GM23248 (cell line): ENCODE results near the gene FRMPD4. TPM values are rescaled to one million over a fixed set of nuclear protein-coding genes. Genes with fewer than 3 reads are reported as not detected.

Source experiments
- DNase-seq: peaks from one replicate; pipeline ENCODE4 v3.0.0-alpha.2; 2015
- H2AFZ ChIP-seq: fragments of 200-600 bp; sonication (generic); 2 replicates; pipeline ENCODE4 v1.6.1; 2016; ENCODE audit warnings: antibody characterized with exemption
- H3F3A ChIP-seq: fragments of 200-600 bp; sonication (generic); 2 replicates; pipeline ENCODE4 v1.6.1; 2016; ENCODE audit warnings: mild to moderate bottlenecking, antibody characterized with exemption, mixed run types; ENCODE audit not compliant: insufficient read depth
- H3K27ac ChIP-seq: fragments of 200-600 bp; sonication (generic); 2 replicates; pipeline ENCODE4 v1.5.1; 2016; ENCODE audit warnings: mild to moderate bottlenecking
- H3K27me3 ChIP-seq: fragments of 200-600 bp; sonication (generic); replicated peaks from 2 replicates; pipeline ENCODE4 v1.6.1; 2016; ENCODE audit warnings: mild to moderate bottlenecking; ENCODE audit not compliant: insufficient read depth
- H3K36me3 ChIP-seq: fragments of 200-600 bp; sonication (generic); 2 replicates; pipeline ENCODE4 v1.6.1; 2016; ENCODE audit warnings: low read depth, mild to moderate bottlenecking
- H3K4me1 ChIP-seq: fragments of 200-600 bp; sonication (generic); 2 replicates; pipeline ENCODE4 v1.6.1; 2016; ENCODE audit warnings: mild to moderate bottlenecking; ENCODE audit not compliant: insufficient read depth
- H3K4me2 ChIP-seq: fragments of 200-600 bp; sonication (generic); one replicate; pipeline ENCODE4 v1.6.1; 2016; ENCODE audit warnings: mild to moderate bottlenecking; ENCODE audit not compliant: unreplicated experiment
- H3K4me3 ChIP-seq: fragments of 200-600 bp; sonication (generic); 2 replicates; pipeline ENCODE4 v1.5.1; 2016; ENCODE audit warnings: mild to moderate bottlenecking
- H3K79me2 ChIP-seq: fragments of 200-600 bp; sonication (generic); 2 replicates; pipeline ENCODE4 v1.6.1; 2016; ENCODE audit warnings: mild to moderate bottlenecking; ENCODE audit not compliant: insufficient read depth
- H3K9ac ChIP-seq: fragments of 200-600 bp; sonication (generic); 2 replicates; pipeline ENCODE4 v1.6.1; 2016; ENCODE audit warnings: mild to moderate bottlenecking
- H3K9me2 ChIP-seq: fragments of 200-600 bp; sonication (generic); 2 replicates; pipeline ENCODE4 v1.6.1; 2016; ENCODE audit warnings: mixed run types, mild to moderate bottlenecking, moderate library complexity; ENCODE audit not compliant: insufficient read depth
- H3K9me3 ChIP-seq: fragments of 200-600 bp; sonication (generic); one replicate; pipeline ENCODE4 v1.6.1; 2017; ENCODE audit warnings: low read depth
- H4K20me1 ChIP-seq: fragments of 200-600 bp; sonication (generic); 2 replicates; pipeline ENCODE4 v1.6.0; 2016; ENCODE audit not compliant: insufficient read depth
- EZH2 ChIP-seq: fragments of 200-600 bp; sonication (generic); IDR thresholded peaks from 2 replicates; pipeline ENCODE4 v1.6.1; 2018; ENCODE audit warnings: antibody characterized with exemption, mild to moderate bottlenecking; ENCODE audit not compliant: insufficient read depth, poor library complexity, severe bottlenecking
- EZH2phosphoT487 ChIP-seq: fragments of 200-600 bp; sonication (generic); IDR thresholded peaks from 2 replicates; pipeline ENCODE4 v1.6.1; 2018; ENCODE audit warnings: antibody characterized with exemption, moderate library complexity, mild to moderate bottlenecking, low read depth; ENCODE audit not compliant: insufficient read depth
- WGBS, 2 experiments: methylation state at CpG; one replicate each; pipeline ENCODE4 v1.1.6; 2015 to 2017; ENCODE audit warnings: low lambda C conversion rate in 2 of 2, low coverage in 1 of 2; ENCODE audit errors: missing lambda C conversion rate in 2 of 2; 5-methylcytosine and 5-hydroxymethylcytosine counted together
- in situ Hi-C: fragments of 300-500 bp; cut with MboI; formaldehyde crosslinking; loops from 2 replicates; pipeline ENCODE4 v1.15.0; 2020
- polyA plus RNA-seq: library from polyadenylated mRNA; unstranded; fragments of >200 nt; fragmentation: Nextera tagmentation; extraction: Ambion mirVana; gene quantifications from 2 replicates; pipeline ENCODE4 v1.2.1, GENCODE V29; 2016
- total RNA-seq: library from RNA; depleted of rRNA; stranded (reverse); fragments of >200 nt; shearing (Covaris generic); gene quantifications from 2 replicates; pipeline ENCODE4 v1.2.3, GENCODE V29; 2014

Gene FRMPD4
- total and polyA plus RNA-seq, 2 experiments from 2014 or later, result 0.04 TPM; not detected in 1

GRCh38 chrX:12471061-12471460, 332.8 kb downstream of the FRMPD4 start:
- no peak for TF ChIP-seq EZH2phosphoT487

GRCh38 chrX:12480956-12481355, 342.7 kb downstream of the FRMPD4 start:
- no peaks in the 10 kb centered on the region for H4K20me1 ChIP-seq
- WGBS, 2 experiments, result 28 to 29% methylated on average over 3 of the region's 3 CpGs
- no peak overlapping the region for H2AFZ ChIP-seq
- no peaks in the 10 kb centered on the region for H3F3A ChIP-seq
- no peak overlapping the region for H3K27ac ChIP-seq
- in situ Hi-C loops, result no loop called here
- no peak overlapping the region for H3K9ac ChIP-seq
- no peaks in the 10 kb centered on the region for H3K36me3 ChIP-seq
- no peaks in the 10 kb centered on the region for H3K9me3 ChIP-seq
- H3K4me1 ChIP-seq, result no peaks in the 10 kb centered on the region
- no peak overlapping the region for H3K4me3 ChIP-seq
- H3K27me3 ChIP-seq, result no peaks in the 10 kb centered on the region
- H3K9me2 ChIP-seq, result no peaks in the 10 kb centered on the region
- no peak overlapping the region for H3K4me2 ChIP-seq
- H3K79me2 ChIP-seq, result no peaks in the 10 kb centered on the region
- DNase-seq, result no peak
- TF ChIP-seq EZH2, result no peak
- TF ChIP-seq EZH2phosphoT487, result no peak

More at GRCh38 chrX:12471061-12471460, 332.8 kb downstream of the FRMPD4 start:
- Histone ChIP-seq H4K20me1 (no peaks in the 10 kb centered on the region), H3K79me2 (no peaks in the 10 kb centered on the region), H3K27me3 (no peaks in the 10 kb centered on the region), H3F3A (no peaks in the 10 kb centered on the region), H3K9me3 (no peaks in the 10 kb centered on the region), H3K4me1 (no peaks in the 10 kb centered on the region), H3K9ac (no peak overlapping the region), H3K27ac (no peak overlapping the region), H3K9me2 (no peaks in the 10 kb centered on the region), H3K4me2 (no peak overlapping the region), H3K36me3 (no peaks in the 10 kb centered on the region), H2AFZ (no peak overlapping the region), H3K4me3 (no peak overlapping the region)
- DNase-seq, result no peak
- 0 to 6% methylated on average over 2 of the region's 2 CpGs for WGBS, 2 experiments
- in situ Hi-C loops, result no loop called here

GRCh38 chrX:12488220-12488619, 349.9 kb downstream of the FRMPD4 start:
- no peaks in the 10 kb centered on the region for H4K20me1 ChIP-seq
- H3K36me3 ChIP-seq, result no peaks in the 10 kb centered on the region
- DNase-seq, result no peak
- no peaks in the 10 kb centered on the region for H3F3A ChIP-seq
- H3K79me2 ChIP-seq, result no peaks in the 10 kb centered on the region
- H3K4me2 ChIP-seq, result no peak overlapping the region
- in situ Hi-C loops, result no loop called here
- no peak overlapping the region for H3K9ac ChIP-seq
- H3K4me1 ChIP-seq, result no peaks in the 10 kb centered on the region
- no peaks in the 10 kb centered on the region for H3K9me3 ChIP-seq
- no peak for TF ChIP-seq EZH2phosphoT487
- no peak for TF ChIP-seq EZH2
- no peak overlapping the region for H3K27ac ChIP-seq
- H3K9me2 ChIP-seq, result no peaks in the 10 kb centered on the region
- no peak overlapping the region for H3K4me3 ChIP-seq
- no peak overlapping the region for H2AFZ ChIP-seq
- no peaks in the 10 kb centered on the region for H3K27me3 ChIP-seq

GRCh38 chrX:12488771-12489170, 350.5 kb downstream of the FRMPD4 start:
- no peak overlapping the region for H3K4me2 ChIP-seq
- WGBS, 2 experiments, result 23 to 30% methylated on average over 2 of the region's 2 CpGs
- in situ Hi-C loops, result no loop called here
- H3K4me1 ChIP-seq, result no peaks in the 10 kb centered on the region
- no peaks in the 10 kb centered on the region for H3F3A ChIP-seq
- no peak overlapping the region for H2AFZ ChIP-seq
- H3K9me3 ChIP-seq, result no peaks in the 10 kb centered on the region
- H4K20me1 ChIP-seq, result no peaks in the 10 kb centered on the region
- H3K9me2 ChIP-seq, result no peaks in the 10 kb centered on the region
- no peaks in the 10 kb centered on the region for H3K79me2 ChIP-seq
- H3K27me3 ChIP-seq, result no peaks in the 10 kb centered on the region
- no peak overlapping the region for H3K9ac ChIP-seq
- H3K36me3 ChIP-seq, result no peaks in the 10 kb centered on the region
- TF ChIP-seq EZH2, result no peak
- no peak for TF ChIP-seq EZH2phosphoT487
- DNase-seq, result no peak
- no peak overlapping the region for H3K27ac ChIP-seq
- no peak overlapping the region for H3K4me3 ChIP-seq

- Histone ChIP-seq H3K4me3 (no peak overlapping the region), H3F3A (no peaks in the 10 kb centered on the region), H3K9me3 (no peaks in the 10 kb centered on the region), H3K4me2 (no peak overlapping the region), H3K27me3 (no peaks in the 10 kb centered on the region), H2AFZ (no peak overlapping the region), H3K27ac (no peak overlapping the region), H3K9ac (no peak overlapping the region), H3K79me2 (no peaks in the 10 kb centered on the region), H3K4me1 (no peaks in the 10 kb centered on the region), H3K9me2 (no peaks in the 10 kb centered on the region), H4K20me1 (no peaks in the 10 kb centered on the region), H3K36me3 (no peaks in the 10 kb centered on the region)
- in situ Hi-C loops, result no loop called here
- DNase-seq, result no peak
- no peak for TF ChIP-seq EZH2phosphoT487
- no peak for TF ChIP-seq EZH2
- 7 to 8% methylated on average over 3 of the region's 3 CpGs for WGBS, 2 experiments
Observed at GRCh38 chrX:12489341-12489740, 351.1 kb downstream of the FRMPD4 start.
